Panc1 (cell line): Measurements from ENCODE around the gene TERB1. TPM values are rescaled to one million over a fixed set of nuclear protein-coding genes. Genes with fewer than 3 reads are reported as not detected.

Experiments
- ATAC-seq: fragments of 200-7000 bp; cut with Tn5 transposase; 2 replicates; pipeline ENCODE4 v1.9.1; 2020; ENCODE audit warnings: mild to moderate bottlenecking, moderate library complexity
- BruUV-seq: library from RNA; stranded (reverse); fragments of 400-500 nt; replicated peaks from 2 replicates; lab custom pipeline; 2021; lab: Mats Ljungman, UMichigan
- CTCF ChIA-PET: fragments of 300-600 bp; sonication (Branson Sonifier 250); formaldehyde crosslinking; loops from one replicate; lab custom pipeline; 2022; ENCODE audit warnings: antibody characterized with exemption; lab: Charles Lee
- POLR2A ChIA-PET: fragments of 300-600 bp; sonication (Branson Sonifier 250); formaldehyde crosslinking; loops from one replicate; lab custom pipeline; 2022; ENCODE audit warnings: antibody characterized with exemption; lab: Charles Lee
- DNase-seq: peaks from one replicate; pipeline ENCODE4 v3.0.0-alpha.2; 2010; ENCODE audit warnings: low read depth, low spot score
- H3K27ac ChIP-seq: 2 replicates; pipeline ENCODE4 v1.5.1; 2011; ENCODE audit warnings: mild to moderate bottlenecking, low read length, inconsistent platforms
- H3K27me3 ChIP-seq: fragments of 200-500 bp; sonication (Bioruptor generic); 2 replicates; pipeline ENCODE4 v1.6.0; 2014; ENCODE audit warnings: low read length, inconsistent platforms; ENCODE audit not compliant: control insufficient read depth, insufficient read depth
- H3K36me3 ChIP-seq: fragments of 200-500 bp; sonication (Bioruptor generic); 2 replicates; pipeline ENCODE4 v1.5.1; 2014; ENCODE audit warnings: inconsistent platforms, mild to moderate bottlenecking, low read length, moderate library complexity; ENCODE audit not compliant: control insufficient read depth, insufficient read depth
- H3K4me1 ChIP-seq: 2 replicates; pipeline ENCODE4 v1.5.1; 2011; ENCODE audit warnings: inconsistent platforms, mild to moderate bottlenecking, low read length, moderate library complexity; ENCODE audit not compliant: control insufficient read depth, insufficient read depth
- H3K4me3 ChIP-seq, 2 experiments: 2 replicates each; pipeline ENCODE4 v1.5.1; 2011 to 2012; ENCODE audit warnings: low read depth in 2 of 2, low read length in 2 of 2, mild to moderate bottlenecking in 2 of 2, inconsistent platforms in 1 of 2, moderate library complexity in 1 of 2
- H3K9me3 ChIP-seq: fragments of 200-500 bp; sonication (Bioruptor generic); 2 replicates; pipeline ENCODE4 v1.5.1; 2014; ENCODE audit warnings: low read depth, mild to moderate bottlenecking, inconsistent platforms, low read length, moderate library complexity; ENCODE audit not compliant: control insufficient read depth, insufficient read depth
- CTCF ChIP-seq: fragments of 450-650 bp; IDR thresholded peaks from 2 replicates; pipeline ENCODE4 v1.5.1; 2017; ENCODE audit warnings: mild to moderate bottlenecking
- POLR2AphosphoS5 ChIP-seq: IDR thresholded peaks from 2 replicates; pipeline ENCODE4 v1.6.1; 2012; ENCODE audit warnings: mild to moderate bottlenecking, low read depth, low read length, moderate library complexity
- REST ChIP-seq, 2 experiments: IDR thresholded peaks; 2 replicates each; pipeline ENCODE4 v1.6.1; 2011 to 2012; ENCODE audit warnings: low read depth in 2 of 2, control low read depth in 1 of 2, low read length in 1 of 2, mild to moderate bottlenecking in 1 of 2, moderate library complexity in 1 of 2; ENCODE audit not compliant: insufficient read depth in 1 of 2
- SIN3A ChIP-seq: IDR thresholded peaks from 2 replicates; pipeline ENCODE4 v1.6.1; 2012; ENCODE audit warnings: low read depth, mild to moderate bottlenecking, low read length, moderate library complexity, borderline replicate concordance; ENCODE audit not compliant: insufficient read depth
- TCF7L2 ChIP-seq: IDR thresholded peaks from 2 replicates; pipeline ENCODE4 v1.6.1; 2011; ENCODE audit warnings: mild to moderate bottlenecking, low read depth, low read length, inconsistent platforms
- in situ Hi-C: cut with HindIII; loops from 2 replicates; pipeline ENCODE4 v1.10.0; 2016; ENCODE audit warnings: low sequenced_read_pairs, low pct_unique_long_range_greater_than_20kb
- intact Hi-C: fragments of 100-400 bp; cut with micrococcal nuclease; formaldehyde crosslinking; loops from one replicate; pipeline ENCODE4 v1.10.0; 2022; ENCODE audit not compliant: unreplicated experiment
- total RNA-seq: library from RNA; stranded (reverse); gene quantifications from one replicate; pipeline ENCODE4 v1.2.1, GENCODE V29; 2021; ENCODE audit not compliant: unreplicated experiment

The TERB1 gene
- total RNA-seq, 1 experiment from 2014 or later, result not detected

GRCh38 chr16:66834746-66835145, 33.4 kb upstream of the TERB1 start:
- in situ Hi-C loops, result no loop called here
- ATAC-seq (no peak), DNase-seq (no peak)
- no peak for TF ChIP-seq TCF7L2
- no peak for TF ChIP-seq SIN3A
- TF ChIP-seq CTCF, result no peak
- no peak for TF ChIP-seq REST (IDR thresholded peaks at IDR 0.05; ENCODE audit: insufficient read depth in 1 of 2, low read depth in 2 of 2, low read length in 1 of 2)
- TF ChIP-seq POLR2AphosphoS5, result no peak
- ChIA-PET POLR2A (interaction anchor here (0.6 kb wide), 1 partner anchor 57 kb away, joined by 3 read pairs; no protein-coding TSS in a partner anchor), CTCF (no interaction called here)
- no peaks in the 10 kb centered on the region for H3K36me3 ChIP-seq
- H3K9me3 ChIP-seq, result no peaks in the 10 kb centered on the region
- no peaks in the 10 kb centered on the region for H3K4me1 ChIP-seq
- H3K27ac ChIP-seq, result no peak overlapping the region
- H3K27me3 ChIP-seq, result no peaks in the 10 kb centered on the region
- intact Hi-C loops, result loop anchor here (5.0 kb wide), 1 partner anchor 33 kb away; no protein-coding TSS in a partner anchor
- no TSS peak for BruUV-seq
- H3K4me3 ChIP-seq, result no peak overlapping the region

GRCh38 chr16:66832661-66833305, 31.4 kb upstream of the TERB1 start:
- no peak for DNase-seq
- no peak for ATAC-seq
- no peak overlapping the region for H3K4me3 ChIP-seq
- H3K4me1 ChIP-seq, result peaks cover 6% of the 10 kb centered on the region; the same call in 1 of the 2 replicates
- CTCF ChIA-PET, result no interaction called here
- no TSS peak for BruUV-seq
- H3K27me3 ChIP-seq, result no peaks in the 10 kb centered on the region
- TF ChIP-seq REST (IDR thresholded peaks at IDR 0.05; ENCODE audit: insufficient read depth in 1 of 2, low read depth in 2 of 2, low read length in 1 of 2), result no peak
- no peak overlapping the region for H3K27ac ChIP-seq
- no peaks in the 10 kb centered on the region for H3K36me3 ChIP-seq
- in situ Hi-C loops, result no loop called here
- POLR2A ChIA-PET, result no interaction called here
- intact Hi-C loops, result loop anchor here (5.0 kb wide), 1 partner anchor 35 kb away; no protein-coding TSS in a partner anchor
- H3K9me3 ChIP-seq, result no peaks in the 10 kb centered on the region
